Activated naive CD4-positive, alpha-beta T cell treated with anti-CD3 and anti-CD28 coated beads for 36 hours (primary cell): Measurements from ENCODE around the gene UNC13B. TPM values are rescaled to one million over a fixed set of nuclear protein-coding genes. Genes with fewer than 3 reads are reported as not detected.

Experiments used
- CTCF ChIA-PET: fragments of 350-600 bp; sonication (Branson Sonifier 250); formaldehyde crosslinking; loops from one replicate; lab custom pipeline; 2021; ENCODE audit warnings: antibody characterized with exemption; lab: Charles Lee
- DNase-seq: peaks from one replicate; pipeline ENCODE4 v3.0.0-alpha.2; 2020
- H3K27ac Mint-ChIP-seq: one replicate; pipeline ENCODE4 v1.8.0; 2021; ENCODE audit warnings: mild to moderate bottlenecking, mixed read lengths
- H3K27me3 Mint-ChIP-seq: one replicate; pipeline ENCODE4 v1.8.0; 2021; ENCODE audit warnings: low read depth, mixed read lengths
- H3K36me3 Mint-ChIP-seq: one replicate; pipeline ENCODE4 v1.8.0; 2021; ENCODE audit warnings: low read depth, mixed read lengths
- H3K4me1 Mint-ChIP-seq: one replicate; pipeline ENCODE4 v1.8.0; 2021; ENCODE audit warnings: low read depth, mixed read lengths
- H3K4me3 Mint-ChIP-seq: one replicate; pipeline ENCODE4 v1.8.0; 2021; ENCODE audit warnings: mild to moderate bottlenecking, moderate library complexity, mixed read lengths
- H3K9me3 Mint-ChIP-seq: one replicate; pipeline ENCODE4 v1.8.0; 2021; ENCODE audit warnings: mixed read lengths
- intact Hi-C: fragments of 100-400 bp; cut with micrococcal nuclease; formaldehyde crosslinking; loops from one replicate; pipeline ENCODE4 v1.15.1; 2023
- total RNA-seq, 2 experiments: library from RNA; stranded (reverse); gene quantifications; one replicate each; pipeline ENCODE4 v1.2.3, GENCODE V29; 2021

The UNC13B gene
- total RNA-seq, 2 experiments from 2014 or later = 5.4 to 6.4 TPM

- no peak overlapping the region for H3K4me3 Mint-ChIP-seq
Observed at GRCh38 chr9:35195683-35196082, 33.9 kb downstream of the UNC13B start.

GRCh38 chr9:35198191-35198590 is 36.4 kb downstream of the UNC13B start:
- peaks cover 28% of the 10 kb centered on the region for H3K9me3 Mint-ChIP-seq
- no peak overlapping the region for H3K27ac Mint-ChIP-seq
- intact Hi-C loops = no loop called here
- no peak overlapping the region for H3K4me3 Mint-ChIP-seq
- H3K27me3 Mint-ChIP-seq = peaks cover 4% of the 10 kb centered on the region
- H3K4me1 Mint-ChIP-seq = no peaks in the 10 kb centered on the region
- CTCF ChIA-PET = no interaction called here
- H3K36me3 Mint-ChIP-seq = peaks cover 8% of the 10 kb centered on the region
- DNase-seq = no peak

More at GRCh38 chr9:35195683-35196082, 33.9 kb downstream of the UNC13B start:
- DNase-seq = no peak
- Mint-ChIP-seq H3K27ac (no peak overlapping the region), H3K9me3 (peaks cover 35% of the 10 kb centered on the region), H3K36me3 (peaks cover 9% of the 10 kb centered on the region), H3K27me3 (peaks cover 2% of the 10 kb centered on the region), H3K4me1 (no peaks in the 10 kb centered on the region)
- intact Hi-C loops = no loop called here
- CTCF ChIA-PET = no interaction called here

- intact Hi-C loops = no loop called here
- Mint-ChIP-seq H3K9me3 (peaks cover 31% of the 10 kb centered on the region), H3K4me1 (no peaks in the 10 kb centered on the region), H3K27ac (no peak overlapping the region), H3K4me3 (no peak overlapping the region), H3K36me3 (peaks cover 6% of the 10 kb centered on the region), H3K27me3 (peaks cover 5% of the 10 kb centered on the region)
- DNase-seq = no peak
- CTCF ChIA-PET = no interaction called here
Observed at GRCh38 chr9:35203528-35203927, 41.7 kb downstream of the UNC13B start.

GRCh38 chr9:35205340-35205739 is 43.5 kb downstream of the UNC13B start:
- Mint-ChIP-seq H3K4me1 (no peaks in the 10 kb centered on the region), H3K27ac (no peak overlapping the region), H3K9me3 (peaks cover 29% of the 10 kb centered on the region), H3K36me3 (peaks cover 8% of the 10 kb centered on the region), H3K27me3 (peaks cover 5% of the 10 kb centered on the region), H3K4me3 (no peak overlapping the region)
- DNase-seq = no peak
- intact Hi-C loops = no loop called here
- CTCF ChIA-PET = interaction anchor here (0.5 kb wide), 1 partner anchor 33 kb away, joined by 3 read pairs; no protein-coding TSS in a partner anchor

- CTCF ChIA-PET = interaction anchor here (1.2 kb wide), 1 partner anchor 342 kb away, joined by 3 read pairs; no protein-coding TSS in a partner anchor
Observed at GRCh38 chr9:35211854-35212253, 50.0 kb downstream of the UNC13B start.

GRCh38 chr9:35220659-35221338 is 59.0 kb downstream of the UNC13B start:
- no peak overlapping the region for H3K4me3 Mint-ChIP-seq
- peaks cover 10% of the 10 kb centered on the region for H3K9me3 Mint-ChIP-seq
- intact Hi-C loops = no loop called here
- H3K4me1 Mint-ChIP-seq = no peaks in the 10 kb centered on the region
- CTCF ChIA-PET = no interaction called here
- H3K27ac Mint-ChIP-seq = no peak overlapping the region
- peaks cover 5% of the 10 kb centered on the region for H3K27me3 Mint-ChIP-seq
- H3K36me3 Mint-ChIP-seq = no peaks in the 10 kb centered on the region
- no peak for DNase-seq

More at GRCh38 chr9:35211854-35212253, 50.0 kb downstream of the UNC13B start:
- Mint-ChIP-seq H3K9me3 (peaks cover 1% of the 10 kb centered on the region), H3K4me3 (no peak overlapping the region), H3K27me3 (no peaks in the 10 kb centered on the region), H3K27ac (no peak overlapping the region), H3K4me1 (no peaks in the 10 kb centered on the region), H3K36me3 (peaks cover 1% of the 10 kb centered on the region)
- DNase-seq = no peak
- intact Hi-C loops = no loop called here

GRCh38 chr9:35225677-35226076 is 63.9 kb downstream of the UNC13B start:
- CTCF ChIA-PET = no interaction called here
- H3K4me3 Mint-ChIP-seq = no peak overlapping the region
- H3K9me3 Mint-ChIP-seq = peaks cover 10% of the 10 kb centered on the region
- no peak for DNase-seq
- H3K36me3 Mint-ChIP-seq = no peaks in the 10 kb centered on the region
- H3K27ac Mint-ChIP-seq = no peak overlapping the region
- peaks cover 5% of the 10 kb centered on the region for H3K27me3 Mint-ChIP-seq
- intact Hi-C loops = no loop called here
- no peaks in the 10 kb centered on the region for H3K4me1 Mint-ChIP-seq

- Mint-ChIP-seq H3K27ac (no peak overlapping the region), H3K4me1 (no peaks in the 10 kb centered on the region), H3K9me3 (peaks cover 10% of the 10 kb centered on the region), H3K27me3 (peaks cover 2% of the 10 kb centered on the region), H3K4me3 (no peak overlapping the region), H3K36me3 (no peaks in the 10 kb centered on the region)
- intact Hi-C loops = no loop called here
- no peak for DNase-seq
- CTCF ChIA-PET = no interaction called here
Observed at GRCh38 chr9:35226651-35227050, 64.8 kb downstream of the UNC13B start.

- intact Hi-C loops = no loop called here
- no peaks in the 10 kb centered on the region for H3K4me1 Mint-ChIP-seq
- no peak for DNase-seq
- H3K36me3 Mint-ChIP-seq = no peaks in the 10 kb centered on the region
- no peak overlapping the region for H3K27ac Mint-ChIP-seq
- H3K9me3 Mint-ChIP-seq = peaks cover 10% of the 10 kb centered on the region
- no peak overlapping the region for H3K4me3 Mint-ChIP-seq
- peaks cover 2% of the 10 kb centered on the region for H3K27me3 Mint-ChIP-seq
- CTCF ChIA-PET = no interaction called here
Observed at GRCh38 chr9:35227284-35227683, 65.5 kb downstream of the UNC13B start.

GRCh38 chr9:35229066-35229778 is 67.4 kb downstream of the UNC13B start:
- intact Hi-C loops = no loop called here
- no peak overlapping the region for H3K4me3 Mint-ChIP-seq
- no peak overlapping the region for H3K27ac Mint-ChIP-seq
- no peaks in the 10 kb centered on the region for H3K9me3 Mint-ChIP-seq
- peaks cover 2% of the 10 kb centered on the region for H3K27me3 Mint-ChIP-seq
- H3K4me1 Mint-ChIP-seq = no peaks in the 10 kb centered on the region
- no peak for DNase-seq
- CTCF ChIA-PET = no interaction called here
- H3K36me3 Mint-ChIP-seq = no peaks in the 10 kb centered on the region

GRCh38 chr9:35229779-35230143 is 68.0 kb downstream of the UNC13B start:
- Mint-ChIP-seq H3K9me3 (no peaks in the 10 kb centered on the region), H3K36me3 (no peaks in the 10 kb centered on the region), H3K4me3 (no peak overlapping the region), H3K27ac (no peak overlapping the region), H3K4me1 (no peaks in the 10 kb centered on the region), H3K27me3 (peaks cover 2% of the 10 kb centered on the region)
- intact Hi-C loops = no loop called here
- DNase-seq = no peak
- CTCF ChIA-PET = no interaction called here

- Mint-ChIP-seq H3K4me3 (no peak overlapping the region), H3K27ac (no peak overlapping the region), H3K36me3 (no peaks in the 10 kb centered on the region), H3K4me1 (no peaks in the 10 kb centered on the region), H3K9me3 (no peaks in the 10 kb centered on the region), H3K27me3 (no peaks in the 10 kb centered on the region)
- intact Hi-C loops = no loop called here
- no peak for DNase-seq
- CTCF ChIA-PET = interaction anchor here (1.0 kb wide), 1 partner anchor 19 kb away, joined by 3 read pairs; no protein-coding TSS in a partner anchor
Observed at GRCh38 chr9:35232867-35233544, 71.2 kb downstream of the UNC13B start.
